HG03460 (cell line): ENCODE measurements around the gene SBNO2.

Experiments used
- ATAC-seq: cut with Tn5 transposase; IDR thresholded peaks from one replicate; pipeline ENCODE4 v1.9.1; 2021; ENCODE audit not compliant: unreplicated experiment

Gene SBNO2, protein sequence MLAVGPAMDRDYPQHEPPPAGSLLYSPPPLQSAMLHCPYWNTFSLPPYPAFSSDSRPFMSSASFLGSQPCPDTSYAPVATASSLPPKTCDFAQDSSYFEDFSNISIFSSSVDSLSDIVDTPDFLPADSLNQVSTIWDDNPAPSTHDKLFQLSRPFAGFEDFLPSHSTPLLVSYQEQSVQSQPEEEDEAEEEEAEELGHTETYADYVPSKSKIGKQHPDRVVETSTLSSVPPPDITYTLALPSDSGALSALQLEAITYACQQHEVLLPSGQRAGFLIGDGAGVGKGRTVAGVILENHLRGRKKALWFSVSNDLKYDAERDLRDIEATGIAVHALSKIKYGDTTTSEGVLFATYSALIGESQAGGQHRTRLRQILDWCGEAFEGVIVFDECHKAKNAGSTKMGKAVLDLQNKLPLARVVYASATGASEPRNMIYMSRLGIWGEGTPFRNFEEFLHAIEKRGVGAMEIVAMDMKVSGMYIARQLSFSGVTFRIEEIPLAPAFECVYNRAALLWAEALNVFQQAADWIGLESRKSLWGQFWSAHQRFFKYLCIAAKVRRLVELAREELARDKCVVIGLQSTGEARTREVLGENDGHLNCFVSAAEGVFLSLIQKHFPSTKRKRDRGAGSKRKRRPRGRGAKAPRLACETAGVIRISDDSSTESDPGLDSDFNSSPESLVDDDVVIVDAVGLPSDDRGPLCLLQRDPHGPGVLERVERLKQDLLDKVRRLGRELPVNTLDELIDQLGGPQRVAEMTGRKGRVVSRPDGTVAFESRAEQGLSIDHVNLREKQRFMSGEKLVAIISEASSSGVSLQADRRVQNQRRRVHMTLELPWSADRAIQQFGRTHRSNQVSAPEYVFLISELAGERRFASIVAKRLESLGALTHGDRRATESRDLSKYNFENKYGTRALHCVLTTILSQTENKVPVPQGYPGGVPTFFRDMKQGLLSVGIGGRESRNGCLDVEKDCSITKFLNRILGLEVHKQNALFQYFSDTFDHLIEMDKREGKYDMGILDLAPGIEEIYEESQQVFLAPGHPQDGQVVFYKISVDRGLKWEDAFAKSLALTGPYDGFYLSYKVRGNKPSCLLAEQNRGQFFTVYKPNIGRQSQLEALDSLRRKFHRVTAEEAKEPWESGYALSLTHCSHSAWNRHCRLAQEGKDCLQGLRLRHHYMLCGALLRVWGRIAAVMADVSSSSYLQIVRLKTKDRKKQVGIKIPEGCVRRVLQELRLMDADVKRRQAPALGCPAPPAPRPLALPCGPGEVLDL (N-terminal part only)

DNA sequence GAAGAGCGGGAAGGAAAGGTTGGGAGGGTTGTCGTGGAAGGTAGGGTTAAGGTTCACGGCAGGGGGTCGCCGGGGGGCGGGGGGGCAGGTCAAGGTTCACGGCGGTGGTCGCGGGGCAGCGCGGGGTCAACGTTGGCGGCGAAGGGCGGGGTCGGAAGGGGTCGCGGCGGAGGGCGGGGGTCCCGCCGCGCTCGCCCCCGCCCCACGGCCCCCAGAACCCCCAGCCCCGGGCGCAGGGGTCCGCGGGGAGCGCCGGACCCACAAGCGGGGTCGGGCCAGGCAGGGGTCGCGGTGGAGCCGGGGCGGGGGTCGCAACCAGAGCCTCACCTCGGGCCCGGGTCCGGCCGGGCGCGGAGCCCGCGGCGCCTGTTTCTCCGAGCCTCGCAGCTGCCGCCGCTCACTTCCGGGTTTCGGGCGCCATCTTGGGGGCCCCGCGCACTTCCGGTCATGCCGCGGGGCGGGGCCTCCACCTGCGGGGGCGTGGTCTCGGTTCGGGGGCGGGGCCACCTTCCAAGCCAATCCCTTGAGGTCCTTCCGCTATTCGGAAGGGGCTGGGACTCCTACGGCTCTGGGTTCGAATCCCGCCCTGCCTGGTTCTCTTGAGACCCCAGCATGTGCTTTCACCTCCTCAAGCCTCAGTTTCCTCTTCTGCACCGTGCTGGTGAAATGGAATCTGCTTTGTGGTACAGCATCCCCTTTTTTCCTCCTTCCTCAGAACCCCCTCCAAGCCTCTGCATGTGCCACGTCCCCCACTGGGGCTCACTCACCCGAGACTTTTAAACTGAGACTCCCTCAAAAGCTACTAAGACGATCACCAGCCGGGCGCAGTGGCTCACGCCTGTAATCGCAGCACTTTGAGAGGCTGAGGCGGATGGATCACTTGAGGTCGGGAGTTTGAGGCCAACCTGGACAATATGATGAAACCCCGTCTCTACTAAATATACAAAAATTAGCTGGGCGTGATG, at the start of gene SBNO2:
Gene SBNO2 (minus strand): TSS at position 424 of the 965 bp plus-strand sequence. CDS start 19,992 bp downstream, outside the sequence.
- ATAC-seq, result no peak

DNA sequence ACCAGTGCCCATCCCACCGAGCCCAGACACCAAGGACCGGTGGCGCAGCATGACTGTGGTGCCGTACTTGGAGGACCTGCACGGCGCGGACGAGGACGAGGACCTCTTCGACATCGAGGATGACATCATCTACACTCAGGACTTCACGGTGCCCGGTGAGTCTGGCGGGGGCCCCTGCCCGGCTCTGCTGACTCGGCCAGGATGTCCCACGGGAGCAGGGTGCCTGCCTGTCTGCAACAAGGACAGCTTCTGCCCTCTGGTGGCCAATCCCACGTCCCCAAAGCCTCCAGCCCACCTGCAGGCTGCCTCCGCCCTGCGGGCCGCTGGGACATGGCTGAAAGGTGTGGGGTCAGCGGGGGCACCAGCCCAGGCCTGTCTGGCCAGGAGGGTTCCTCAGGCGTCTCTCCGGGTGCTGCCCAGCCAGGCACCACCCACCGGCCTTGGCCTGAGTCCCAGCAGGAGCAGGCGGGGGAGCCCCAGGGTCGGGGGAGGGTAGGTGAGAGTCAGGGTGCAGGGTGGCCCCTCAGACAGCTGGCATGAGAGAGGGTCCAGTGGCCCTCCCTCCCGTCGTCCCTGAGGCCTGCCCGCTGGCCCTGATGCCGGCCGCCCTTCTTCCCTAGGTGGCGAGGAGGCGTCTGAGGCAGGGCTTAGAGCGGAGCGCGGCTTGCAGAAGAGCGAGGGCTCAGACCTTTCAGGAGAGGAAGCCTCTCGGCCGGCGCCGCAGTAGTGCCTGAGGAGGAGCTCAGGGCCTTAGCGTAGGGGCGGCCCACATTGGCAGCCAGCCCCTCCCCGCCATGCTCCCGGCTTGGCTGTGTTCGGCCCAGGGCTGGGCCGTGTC, 49.2 kb upstream of the SBNO2 start:
- no peak for ATAC-seq

DNA sequence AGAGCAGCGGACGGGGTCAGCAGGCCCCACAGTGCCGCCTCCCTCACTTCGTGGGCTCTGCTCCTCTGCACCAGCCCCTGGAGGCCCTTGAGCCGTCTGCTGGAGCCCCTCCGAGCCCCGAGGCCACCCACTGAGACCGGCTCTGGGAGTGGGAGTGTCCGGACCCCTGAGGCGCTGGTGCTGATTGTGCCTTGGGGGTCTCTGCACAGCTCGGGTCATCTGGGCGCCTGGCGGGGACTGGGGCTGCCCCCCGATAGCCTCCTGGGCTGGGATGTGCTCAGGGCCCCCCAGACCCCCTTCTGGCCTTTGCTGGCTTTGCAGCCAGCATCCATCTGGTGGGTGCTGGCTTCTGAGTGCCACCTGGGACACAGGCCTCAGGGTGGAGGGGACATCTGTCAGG, 48.3 kb upstream of the SBNO2 start:
- no peak for ATAC-seq

GRCh38 chr19:1221904-1222255, 47.8 kb upstream of the SBNO2 start:
- ATAC-seq, result no peak

GRCh38 chr19:1220976-1221903, 47.2 kb upstream of the SBNO2 start:
- ATAC-seq, result no peak

DNA sequence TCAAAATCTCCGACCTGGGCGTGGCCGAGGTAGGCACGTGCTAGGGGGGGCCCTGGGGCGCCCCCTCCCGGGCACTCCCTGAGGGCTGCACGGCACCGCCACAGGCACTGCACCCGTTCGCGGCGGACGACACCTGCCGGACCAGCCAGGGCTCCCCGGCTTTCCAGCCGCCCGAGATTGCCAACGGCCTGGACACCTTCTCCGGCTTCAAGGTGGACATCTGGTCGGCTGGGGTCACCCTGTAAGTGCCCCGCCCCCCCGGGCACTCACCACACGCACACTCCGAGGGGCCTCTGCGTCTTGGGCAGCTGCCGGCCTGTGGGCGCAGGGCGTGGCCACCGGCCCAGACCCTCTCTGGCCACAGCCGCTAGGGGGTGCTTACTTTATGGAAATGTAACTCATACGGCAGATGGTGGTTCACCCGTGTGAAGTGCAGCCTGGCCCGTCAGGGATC, 46.4 kb upstream of the SBNO2 start:
- ATAC-seq, result no peak

GRCh38 chr19:1219786-1220476, 45.9 kb upstream of the SBNO2 start:
- ATAC-seq, result no peak

DNA sequence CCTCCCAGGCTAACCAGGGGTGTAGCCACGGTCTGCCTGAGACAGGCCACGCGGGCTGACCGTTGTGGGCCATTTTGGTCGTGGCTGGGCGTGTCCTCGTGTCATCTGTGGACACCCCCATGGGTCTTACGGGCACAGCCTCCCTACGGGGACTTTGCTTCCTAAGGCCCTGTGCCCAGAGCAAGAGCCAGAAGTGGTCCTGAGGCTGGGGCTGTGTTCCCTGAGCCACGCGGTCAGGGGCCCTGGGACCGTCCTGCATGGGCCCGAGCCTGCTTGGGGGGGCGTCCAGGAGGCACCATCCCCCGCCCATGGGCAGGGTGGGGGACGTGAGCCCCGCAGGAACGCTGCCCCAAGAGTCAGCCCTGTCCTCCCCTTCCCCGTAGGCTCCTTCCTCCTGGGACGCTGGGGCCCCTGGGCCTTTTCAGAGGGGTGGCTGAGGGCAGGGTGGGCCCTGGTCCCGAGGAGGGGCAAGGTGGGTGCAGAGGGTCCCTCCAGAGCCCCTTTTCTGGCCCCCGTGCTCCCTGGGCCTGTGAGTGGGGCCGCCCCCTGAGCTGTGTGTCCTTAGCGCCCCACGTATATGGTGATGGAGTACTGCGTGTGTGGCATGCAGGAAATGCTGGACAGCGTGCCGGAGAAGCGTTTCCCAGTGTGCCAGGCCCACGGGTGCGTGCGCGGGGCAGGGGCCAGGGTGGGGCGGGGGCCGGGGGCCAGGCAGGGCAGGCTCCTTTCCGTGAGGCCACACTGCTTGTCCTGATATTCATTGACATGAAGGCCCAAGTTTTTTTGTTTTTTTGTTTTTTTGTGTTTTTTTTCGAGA, 44.9 kb upstream of the SBNO2 start:
- no peak for ATAC-seq

DNA sequence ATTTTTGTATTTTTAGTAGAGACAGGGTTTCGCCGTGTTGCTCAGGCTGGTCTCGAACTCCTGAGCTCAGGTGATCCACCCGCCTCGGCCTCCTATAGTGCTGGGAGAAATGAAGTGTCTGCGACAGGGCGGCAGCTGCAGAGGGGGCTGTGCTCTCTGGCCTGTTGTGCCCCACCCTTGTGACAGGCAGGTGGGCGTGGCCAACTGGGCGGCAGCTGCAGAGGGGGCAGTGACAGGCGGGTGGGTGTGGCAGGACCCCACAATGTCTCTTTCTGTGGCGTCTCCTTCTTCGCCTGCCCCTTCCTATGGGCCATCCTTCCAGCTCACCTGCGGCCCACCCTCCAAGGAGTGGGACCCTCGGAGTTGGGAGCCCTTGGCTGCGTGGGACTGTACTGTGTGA, 43.3 kb upstream of the SBNO2 start:
- ATAC-seq, result no peak

- no peak for ATAC-seq
Observed at GRCh38 chr19:1216756-1217155, 42.7 kb upstream of the SBNO2 start.

DNA sequence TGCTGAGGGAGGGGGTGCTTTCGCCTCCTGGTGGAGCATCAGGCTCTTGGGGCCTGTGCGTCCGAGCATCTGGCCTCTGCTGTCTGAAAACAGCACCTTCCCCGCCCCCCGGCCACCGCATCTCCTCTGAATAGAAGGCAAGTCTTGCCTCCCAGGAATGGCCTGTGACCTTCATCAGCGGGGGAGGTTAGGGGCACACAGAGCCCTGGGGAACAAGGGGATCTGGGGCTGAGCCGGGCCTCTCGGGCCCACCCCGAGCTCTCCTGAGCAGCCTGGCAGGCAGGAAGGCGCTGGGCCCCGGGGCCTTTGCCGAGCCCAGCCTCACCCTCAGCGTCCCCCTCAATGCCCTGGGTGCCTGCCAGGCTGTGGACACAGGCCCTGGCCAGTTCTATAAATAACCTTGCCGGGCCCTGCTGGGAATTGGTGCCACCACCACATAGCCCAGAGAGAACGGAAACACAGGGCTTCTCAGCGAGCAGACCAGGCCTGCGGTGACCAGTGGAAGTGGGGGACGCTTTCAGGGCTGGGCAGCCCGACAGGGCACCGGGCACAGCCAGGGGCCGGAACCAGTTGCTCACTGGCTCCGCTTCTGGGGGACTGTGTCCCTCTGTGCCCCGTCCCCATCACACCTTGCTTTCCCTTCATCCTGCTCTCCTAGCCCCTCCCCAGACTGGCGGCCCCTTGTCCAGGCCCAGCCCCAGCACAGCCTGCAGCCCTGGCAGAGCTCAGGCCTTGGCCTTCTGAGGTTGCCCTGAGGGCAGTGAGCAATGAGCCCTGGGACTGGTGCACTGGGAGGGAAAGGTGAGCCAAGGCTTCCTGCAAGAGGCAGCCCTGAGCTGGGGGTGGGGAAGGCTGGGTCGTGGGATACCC, 41.0 kb upstream of the SBNO2 start:
- no peak for ATAC-seq

- no peak for ATAC-seq
Observed at GRCh38 chr19:1214299-1214861, 40.3 kb upstream of the SBNO2 start.

DNA sequence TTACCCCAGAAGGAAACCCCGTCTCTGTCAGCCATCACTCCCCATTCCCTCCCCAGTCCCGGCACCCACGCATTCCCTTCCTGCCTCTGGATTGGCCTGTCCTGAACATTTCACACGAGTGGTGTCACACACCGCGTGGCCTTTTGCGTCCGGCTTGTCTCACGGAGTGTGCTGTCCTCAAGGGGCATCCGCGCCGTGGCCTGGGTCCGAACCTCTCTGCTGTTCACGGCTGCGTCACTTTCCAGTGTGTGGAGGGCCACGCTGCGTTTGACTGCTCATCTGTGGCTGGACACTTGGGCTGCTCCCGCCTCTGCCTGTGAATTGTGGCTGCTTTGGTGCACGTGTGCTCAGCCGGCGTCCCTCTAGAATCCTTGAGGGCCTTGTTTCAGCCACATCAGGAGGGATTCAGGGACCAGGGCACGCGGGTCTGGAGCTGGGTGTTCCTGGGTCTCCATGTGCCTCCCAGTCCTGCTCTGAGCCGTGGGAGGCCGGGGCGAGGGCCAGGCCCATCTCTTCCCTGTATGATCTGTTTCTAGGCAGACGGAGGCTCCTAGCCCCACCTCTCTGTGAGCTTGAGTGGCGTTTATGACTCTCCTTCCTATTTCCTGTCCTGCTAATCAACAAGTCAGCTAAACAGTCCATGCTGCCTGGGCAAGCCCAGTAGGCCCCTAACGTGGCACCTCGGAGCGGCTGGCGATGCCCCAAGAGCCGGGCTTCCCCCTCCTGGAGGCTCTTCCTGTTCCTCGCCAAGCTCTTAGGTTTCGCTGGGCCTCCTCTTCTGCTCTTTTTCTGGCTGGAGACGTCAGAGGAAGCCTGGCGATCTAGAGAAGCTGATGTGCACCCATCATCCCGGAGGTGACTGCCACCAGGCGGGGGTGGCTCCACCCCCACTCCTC, 39.6 kb upstream of the SBNO2 start:
- ATAC-seq, result no peak

DNA sequence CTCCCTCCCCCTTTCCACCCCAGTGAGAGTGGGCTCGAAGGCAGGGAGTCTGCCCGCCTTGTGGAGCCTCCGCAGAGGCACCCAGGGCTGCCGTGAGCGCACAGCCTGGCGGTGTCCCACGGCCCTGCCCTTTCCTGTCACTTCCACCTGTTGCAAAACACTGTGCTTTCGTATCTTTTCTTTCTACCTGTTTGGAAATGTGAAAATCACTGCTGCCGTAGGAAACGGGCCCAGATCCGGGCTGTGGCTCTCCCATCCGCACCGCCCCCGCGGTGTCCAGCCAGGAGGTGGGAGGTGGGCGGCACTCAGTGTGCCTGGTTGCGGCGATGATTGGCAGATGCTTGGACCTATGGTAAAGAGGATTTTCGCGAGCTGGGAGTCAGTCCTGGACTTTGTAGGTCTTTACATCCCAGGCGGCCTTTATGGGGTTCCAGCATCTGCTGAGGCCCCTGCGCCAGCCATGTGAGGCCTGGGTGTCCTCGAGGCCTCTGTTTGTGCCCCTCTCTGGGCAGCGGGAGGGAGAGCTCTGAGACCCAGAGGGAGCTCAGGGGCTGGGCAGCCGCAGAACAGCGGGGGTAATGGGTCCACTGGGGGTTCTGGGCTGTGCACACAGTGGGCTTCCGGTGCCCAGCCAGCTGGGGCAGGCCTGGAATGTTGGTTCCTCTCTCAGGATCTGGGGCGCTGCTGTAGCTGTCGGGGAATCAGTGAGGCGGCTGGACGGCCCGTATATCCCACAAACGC, 37.6 kb upstream of the SBNO2 start:
- ATAC-seq, result no peak
